Measurements from ENCODE around the gene NLGN4X. TPM values are rescaled to one million over a fixed set of nuclear protein-coding genes. Genes with fewer than 3 reads are reported as not detected.

Gene NLGN4X
- total RNA-seq, 2 donors from 2014 or later = not detected

DNA sequence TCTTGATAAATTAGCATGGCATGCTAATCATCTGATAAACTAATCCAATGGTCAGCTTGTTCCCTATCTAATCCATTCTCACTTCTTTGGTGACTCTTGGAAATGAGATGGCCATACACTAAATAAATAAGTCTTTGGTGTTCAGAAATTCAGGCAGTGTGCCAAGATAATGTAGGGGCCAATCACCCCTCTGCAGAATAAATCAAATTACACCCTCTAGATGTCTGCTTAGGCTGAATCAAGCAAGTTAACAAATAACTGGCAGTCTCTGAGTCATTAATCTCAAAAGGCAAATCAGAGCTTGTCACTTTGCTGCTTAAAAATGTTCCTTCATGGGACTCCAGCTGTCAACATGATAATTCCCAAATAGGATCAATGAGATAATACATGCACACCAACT is 97.4 kb downstream of the NLGN4X start:
- no peaks in the 10 kb centered on the region for H3K9me3 ChIP-seq (ENCODE audit: control insufficient read depth, low read length, poor library complexity, severe bottlenecking)
- no peak for ATAC-seq
- H3K27me3 Mint-ChIP-seq = no peaks in the 10 kb centered on the region
- H3K27ac Mint-ChIP-seq = no peak overlapping the region
- H3K4me3 Mint-ChIP-seq = no peak overlapping the region
- H3K36me3 Mint-ChIP-seq (ENCODE audit: low read depth) = no peaks in the 10 kb centered on the region
- no peak for DNase-seq
- H3K4me1 Mint-ChIP-seq = no peaks in the 10 kb centered on the region

GRCh38 chrX:6129195-6129594 is 99.5 kb downstream of the NLGN4X start:
- no peaks in the 10 kb centered on the region for H3K36me3 Mint-ChIP-seq (ENCODE audit: low read depth)
- DNase-seq = no peak
- no peak overlapping the region for H3K4me3 Mint-ChIP-seq
- ATAC-seq = no peak
- H3K27ac Mint-ChIP-seq = no peak overlapping the region
- H3K27me3 Mint-ChIP-seq = no peaks in the 10 kb centered on the region
- H3K4me1 Mint-ChIP-seq = no peaks in the 10 kb centered on the region
- H3K9me3 ChIP-seq (ENCODE audit: control insufficient read depth, low read length, poor library complexity, severe bottlenecking) = no peaks in the 10 kb centered on the region

DNA sequence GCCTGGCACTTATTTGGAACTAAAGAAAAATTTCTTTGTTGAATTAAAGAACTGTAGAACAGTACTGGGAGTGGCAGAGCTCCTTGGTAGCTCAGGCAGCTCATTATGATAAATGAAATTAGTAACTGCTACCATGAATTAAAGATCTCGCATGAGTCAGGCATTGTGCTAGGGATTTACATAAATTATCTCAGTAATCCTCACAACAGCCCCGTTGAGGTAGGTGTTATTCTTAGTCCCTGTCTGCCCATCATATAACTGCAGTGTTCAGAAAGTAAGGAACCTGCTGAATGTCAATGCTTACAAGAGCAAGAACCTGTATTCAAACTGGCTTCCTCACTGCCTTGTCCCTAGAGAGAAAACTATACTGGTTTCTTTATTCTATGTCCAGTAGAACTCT is 108.3 kb downstream of the NLGN4X start:
- H3K9me3 ChIP-seq (ENCODE audit: control insufficient read depth, low read length, poor library complexity, severe bottlenecking) = no peaks in the 10 kb centered on the region
- Mint-ChIP-seq H3K36me3 (ENCODE audit: low read depth) (no peaks in the 10 kb centered on the region), H3K27me3 (no peaks in the 10 kb centered on the region), H3K27ac (no peak overlapping the region), H3K4me3 (no peak overlapping the region), H3K4me1 (no peaks in the 10 kb centered on the region)
- no peak for ATAC-seq
- DNase-seq = no peak

GRCh38 chrX:6095469-6095868 is 133.2 kb downstream of the NLGN4X start:
- H3K4me1 Mint-ChIP-seq = no peaks in the 10 kb centered on the region
- no peaks in the 10 kb centered on the region for H3K27me3 Mint-ChIP-seq

GRCh38 chrX:6074532-6074931 is 154.1 kb downstream of the NLGN4X start:
- Mint-ChIP-seq H3K36me3 (ENCODE audit: low read depth) (no peaks in the 10 kb centered on the region), H3K4me3 (no peak overlapping the region), H3K4me1 (no peaks in the 10 kb centered on the region), H3K27me3 (no peaks in the 10 kb centered on the region), H3K27ac (no peak overlapping the region)
- ATAC-seq (no peak), DNase-seq (no peak)
- no peaks in the 10 kb centered on the region for H3K9me3 ChIP-seq (ENCODE audit: control insufficient read depth, low read length, poor library complexity, severe bottlenecking)

More at GRCh38 chrX:6095469-6095868, 133.2 kb downstream of the NLGN4X start:
- Mint-ChIP-seq H3K27ac (no peak overlapping the region), H3K36me3 (ENCODE audit: low read depth) (no peaks in the 10 kb centered on the region), H3K4me3 (no peak overlapping the region)
- DNase-seq (no peak), ATAC-seq (no peak)
- no peaks in the 10 kb centered on the region for H3K9me3 ChIP-seq (ENCODE audit: control insufficient read depth, low read length, poor library complexity, severe bottlenecking)

DNA sequence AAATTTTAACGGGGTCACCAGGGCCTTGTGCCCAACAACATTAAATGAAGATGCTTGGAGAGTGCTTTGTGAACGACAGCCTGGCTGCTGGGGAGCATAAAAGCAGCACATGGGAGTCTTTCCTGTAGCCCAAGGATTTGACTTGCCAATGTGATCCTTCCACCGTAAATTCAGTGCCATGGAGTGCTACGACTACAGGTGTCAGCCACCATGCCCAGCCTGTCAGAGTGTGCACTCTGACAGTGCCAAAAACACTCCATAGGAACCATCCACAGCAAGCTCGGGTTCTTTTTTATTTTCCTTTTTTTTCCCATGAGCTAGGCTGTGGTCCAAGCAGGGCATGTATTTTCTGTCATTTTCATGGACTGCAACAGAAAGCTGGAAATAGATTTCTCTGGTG is 156.9 kb downstream of the NLGN4X start:
- Mint-ChIP-seq H3K36me3 (ENCODE audit: low read depth) (no peaks in the 10 kb centered on the region), H3K27me3 (no peaks in the 10 kb centered on the region), H3K4me3 (no peak overlapping the region), H3K27ac (no peak overlapping the region), H3K4me1 (no peaks in the 10 kb centered on the region)
- no peak for ATAC-seq
- no peaks in the 10 kb centered on the region for H3K9me3 ChIP-seq (ENCODE audit: control insufficient read depth, low read length, poor library complexity, severe bottlenecking)
- no peak for DNase-seq

GRCh38 chrX:6067600-6067999 is 161.1 kb downstream of the NLGN4X start:
- ATAC-seq = no peak

DNA sequence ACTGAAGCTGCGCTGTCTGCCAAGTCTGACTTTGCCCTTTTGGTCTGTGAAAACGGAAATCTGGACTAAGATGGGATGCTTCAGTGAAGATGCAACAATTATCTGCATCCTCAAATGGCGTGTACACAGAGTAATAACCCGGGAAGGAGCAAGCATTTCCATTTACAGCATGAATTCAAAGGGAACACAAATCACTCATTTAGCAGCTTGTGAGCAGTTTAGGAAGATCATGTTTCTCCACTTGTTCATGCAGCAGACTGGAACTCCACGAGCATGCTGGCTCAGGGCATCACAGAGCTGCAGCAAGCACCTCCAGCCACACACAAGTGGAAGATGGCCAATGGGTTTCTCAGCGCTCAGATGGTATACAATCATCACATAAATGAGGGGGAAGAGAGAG is 175.5 kb downstream of the NLGN4X start:
- Mint-ChIP-seq H3K4me3 (no peak overlapping the region), H3K27ac (no peak overlapping the region), H3K36me3 (ENCODE audit: low read depth) (no peaks in the 10 kb centered on the region), H3K27me3 (no peaks in the 10 kb centered on the region), H3K4me1 (no peaks in the 10 kb centered on the region)
- no peak for DNase-seq
- H3K9me3 ChIP-seq (ENCODE audit: control insufficient read depth, low read length, poor library complexity, severe bottlenecking) = no peaks in the 10 kb centered on the region
- ATAC-seq = no peak

More at GRCh38 chrX:6067600-6067999, 161.1 kb downstream of the NLGN4X start:
- DNase-seq = no peak
- H3K9me3 ChIP-seq (ENCODE audit: control insufficient read depth, low read length, poor library complexity, severe bottlenecking) = no peaks in the 10 kb centered on the region
- Mint-ChIP-seq H3K4me1 (no peaks in the 10 kb centered on the region), H3K27ac (no peak overlapping the region), H3K4me3 (no peak overlapping the region), H3K36me3 (ENCODE audit: low read depth) (no peaks in the 10 kb centered on the region), H3K27me3 (no peaks in the 10 kb centered on the region)

GRCh38 chrX:6052111-6052745 is 176.4 kb downstream of the NLGN4X start:
- ATAC-seq = no peak
- H3K9me3 ChIP-seq (ENCODE audit: control insufficient read depth, low read length, poor library complexity, severe bottlenecking) = no peaks in the 10 kb centered on the region
- no peak for DNase-seq
- no peaks in the 10 kb centered on the region for H3K27me3 Mint-ChIP-seq
- H3K4me3 Mint-ChIP-seq = no peak overlapping the region
- no peak overlapping the region for H3K27ac Mint-ChIP-seq
- H3K36me3 Mint-ChIP-seq (ENCODE audit: low read depth) = no peaks in the 10 kb centered on the region
- H3K4me1 Mint-ChIP-seq = no peaks in the 10 kb centered on the region

- H3K4me1 Mint-ChIP-seq = no peaks in the 10 kb centered on the region
- H3K4me3 Mint-ChIP-seq = no peak overlapping the region
- H3K36me3 Mint-ChIP-seq (ENCODE audit: low read depth) = no peaks in the 10 kb centered on the region
- no peak for ATAC-seq
- no peak for DNase-seq
- H3K27me3 Mint-ChIP-seq = no peaks in the 10 kb centered on the region
- H3K9me3 ChIP-seq (ENCODE audit: control insufficient read depth, low read length, poor library complexity, severe bottlenecking) = no peaks in the 10 kb centered on the region
- no peak overlapping the region for H3K27ac Mint-ChIP-seq
Observed at GRCh38 chrX:6049132-6049531, 179.5 kb downstream of the NLGN4X start.

- no peaks in the 10 kb centered on the region for H3K9me3 ChIP-seq (ENCODE audit: control insufficient read depth, low read length, poor library complexity, severe bottlenecking)
- H3K4me3 Mint-ChIP-seq = no peak overlapping the region
- H3K4me1 Mint-ChIP-seq = no peaks in the 10 kb centered on the region
- no peak for DNase-seq
- no peak for ATAC-seq
- H3K36me3 Mint-ChIP-seq (ENCODE audit: low read depth) = no peaks in the 10 kb centered on the region
- H3K27me3 Mint-ChIP-seq = no peaks in the 10 kb centered on the region
- H3K27ac Mint-ChIP-seq = no peak overlapping the region
Observed at GRCh38 chrX:6041630-6042029, 187.0 kb downstream of the NLGN4X start.

- Mint-ChIP-seq H3K4me3 (no peak overlapping the region), H3K27ac (no peak overlapping the region), H3K4me1 (no peaks in the 10 kb centered on the region), H3K36me3 (ENCODE audit: low read depth) (no peaks in the 10 kb centered on the region), H3K27me3 (no peaks in the 10 kb centered on the region)
- ATAC-seq (no peak), DNase-seq (no peak)
- no peaks in the 10 kb centered on the region for H3K9me3 ChIP-seq (ENCODE audit: control insufficient read depth, low read length, poor library complexity, severe bottlenecking)
Observed at GRCh38 chrX:6029014-6029413, 199.7 kb downstream of the NLGN4X start.

- ATAC-seq (no peak), DNase-seq (no peak)
- no peak overlapping the region for H3K4me3 Mint-ChIP-seq
- no peak overlapping the region for H3K27ac Mint-ChIP-seq
- no peaks in the 10 kb centered on the region for H3K9me3 ChIP-seq (ENCODE audit: control insufficient read depth, low read length, poor library complexity, severe bottlenecking)
- no peaks in the 10 kb centered on the region for H3K36me3 Mint-ChIP-seq (ENCODE audit: low read depth)
- H3K4me1 Mint-ChIP-seq = no peaks in the 10 kb centered on the region
- H3K27me3 Mint-ChIP-seq = no peaks in the 10 kb centered on the region
Observed at GRCh38 chrX:6026980-6027379, 201.7 kb downstream of the NLGN4X start.

DNA sequence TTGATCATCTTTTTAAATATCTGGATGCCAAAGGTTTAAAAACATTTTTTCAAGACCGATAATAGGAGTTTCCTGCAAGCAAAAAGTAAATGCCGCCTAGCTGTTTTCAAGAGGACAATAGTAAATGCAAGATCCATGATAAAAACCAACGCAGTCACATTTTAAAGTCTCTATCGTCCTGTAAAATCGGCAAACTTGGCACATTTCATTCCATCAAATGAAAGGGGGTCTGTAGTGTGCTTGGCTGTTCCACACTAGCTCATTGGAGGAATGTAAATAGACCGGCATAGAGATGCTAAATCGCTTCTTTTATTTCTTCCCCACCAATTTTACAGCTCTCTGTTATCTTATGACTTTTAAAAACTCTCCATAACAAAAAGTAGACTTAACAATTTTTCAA is 202.2 kb downstream of the NLGN4X start:
- Mint-ChIP-seq H3K27ac (no peak overlapping the region), H3K4me1 (no peaks in the 10 kb centered on the region), H3K4me3 (no peak overlapping the region), H3K27me3 (peaks cover 1% of the 10 kb centered on the region), H3K36me3 (ENCODE audit: low read depth) (no peaks in the 10 kb centered on the region)
- no peaks in the 10 kb centered on the region for H3K9me3 ChIP-seq (ENCODE audit: control insufficient read depth, low read length, poor library complexity, severe bottlenecking)
- DNase-seq (no peak), ATAC-seq (no peak)

Data from T-helper 17 cell (primary cell).